Measurements from ENCODE around the gene GPA33.

Gene GPA33

GRCh38 chr1:167117225-167117624 lies 27.0 kb upstream of the GPA33 start:
- no peak for DNase-seq (ENCODE audit: low spot score)

GRCh38 chr1:167116174-167116573 lies 26.0 kb upstream of the GPA33 start:
- no peak for DNase-seq (ENCODE audit: low spot score)

- DNase-seq (ENCODE audit: low spot score), result no peak
These were observed 25.5 kb upstream of the GPA33 start for GRCh38 chr1:167115655-167116054.

- no peak for DNase-seq (ENCODE audit: low spot score)
These were observed 24.5 kb upstream of the GPA33 start for GRCh38 chr1:167114725-167115124.

GRCh38 chr1:167111868-167112709 lies 21.9 kb upstream of the GPA33 start:
- no peak for DNase-seq (ENCODE audit: low spot score)

- DNase-seq (ENCODE audit: low spot score), result no peak
These were observed 20.4 kb upstream of the GPA33 start for GRCh38 chr1:167110586-167110985.

GRCh38 chr1:167109125-167109524 lies 18.9 kb upstream of the GPA33 start:
- no peak for DNase-seq (ENCODE audit: low spot score)

GRCh38 chr1:167107456-167107855 lies 17.3 kb upstream of the GPA33 start:
- DNase-seq (ENCODE audit: low spot score), result no peak

GRCh38 chr1:167106119-167106461 lies 15.9 kb upstream of the GPA33 start:
- DNase-seq (ENCODE audit: low spot score), result no peak

GRCh38 chr1:167105271-167106118 lies 15.3 kb upstream of the GPA33 start:
- DNase-seq (ENCODE audit: low spot score), result no peak

- DNase-seq (ENCODE audit: low spot score), result no peak
These were observed 14.1 kb upstream of the GPA33 start for GRCh38 chr1:167104256-167104633.

- no peak for DNase-seq (ENCODE audit: low spot score)
These were observed 12.9 kb upstream of the GPA33 start for GRCh38 chr1:167102906-167103573.

GRCh38 chr1:167101754-167102153 lies 11.6 kb upstream of the GPA33 start:
- DNase-seq (ENCODE audit: low spot score), result no peak

- no peak for DNase-seq (ENCODE audit: low spot score)
These were observed 10.6 kb upstream of the GPA33 start for GRCh38 chr1:167100730-167101129.

GRCh38 chr1:167099851-167100250 lies 9.7 kb upstream of the GPA33 start:
- DNase-seq (ENCODE audit: low spot score), result no peak

GRCh38 chr1:167095368-167095767 lies 5.2 kb upstream of the GPA33 start:
- DNase-seq (ENCODE audit: low spot score), result no peak

GRCh38 chr1:167094690-167095089 lies 4.5 kb upstream of the GPA33 start:
- no peak for DNase-seq (ENCODE audit: low spot score)

- no peak for DNase-seq (ENCODE audit: low spot score)
These were observed 3.8 kb upstream of the GPA33 start, which contains the start of gene STYXL2 for GRCh38 chr1:167093846-167094516. Gene STYXL2, plus strand, starts transcription at chr1:167094075. Its CDS starts 775 bp downstream, at chr1:167094850.

GRCh38 chr1:167092653-167093052 lies 2.5 kb upstream of the GPA33 start:
- DNase-seq (ENCODE audit: low spot score), result no peak

- no peak for DNase-seq (ENCODE audit: low spot score)
These were observed 251 bp downstream of the GPA33 start for GRCh38 chr1:167089939-167090313.

GRCh38 chr1:167088746-167089417 lies 1.3 kb downstream of the GPA33 start:
- no peak for DNase-seq (ENCODE audit: low spot score)

- no peak for DNase-seq (ENCODE audit: low spot score)
These were observed 3.4 kb downstream of the GPA33 start for GRCh38 chr1:167086768-167087167.
